GM12872 (cell line): ENCODE results near the gene FEM1C.

Experiments used
- CTCF ChIP-seq: IDR thresholded peaks from 3 replicates; pipeline ENCODE4 v1.5.1; 2011; ENCODE audit warnings: low read depth, mild to moderate bottlenecking, low read length, moderate library complexity; ENCODE audit not compliant: insufficient read depth

FEM1C gene

GRCh38 chr5:115501464-115502210, 42.9 kb downstream of the FEM1C start:
- no peak for TF ChIP-seq CTCF

- no peak for TF ChIP-seq CTCF
These were observed 44.4 kb downstream of the FEM1C start for GRCh38 chr5:115500225-115500624.

- no peak for TF ChIP-seq CTCF
These were observed 47.5 kb downstream of the FEM1C start for GRCh38 chr5:115496936-115497576.

GRCh38 chr5:115494570-115495289, 49.8 kb downstream of the FEM1C start:
- no peak for TF ChIP-seq CTCF

- TF ChIP-seq CTCF: no peak
These were observed 54.0 kb downstream of the FEM1C start for GRCh38 chr5:115490596-115490995.

- TF ChIP-seq CTCF: no peak
These were observed 54.8 kb downstream of the FEM1C start for GRCh38 chr5:115489733-115490132.

GRCh38 chr5:115487756-115488155, 56.8 kb downstream of the FEM1C start:
- TF ChIP-seq CTCF: no peak
